HG03159 (cell line): ENCODE results near the gene PMFBP1.

Source experiments
- ATAC-seq: cut with Tn5 transposase; IDR thresholded peaks from one replicate; pipeline ENCODE4 v1.9.1; 2021; ENCODE audit warnings: mild to moderate bottlenecking, moderate library complexity; ENCODE audit not compliant: unreplicated experiment

The PMFBP1 gene

DNA sequence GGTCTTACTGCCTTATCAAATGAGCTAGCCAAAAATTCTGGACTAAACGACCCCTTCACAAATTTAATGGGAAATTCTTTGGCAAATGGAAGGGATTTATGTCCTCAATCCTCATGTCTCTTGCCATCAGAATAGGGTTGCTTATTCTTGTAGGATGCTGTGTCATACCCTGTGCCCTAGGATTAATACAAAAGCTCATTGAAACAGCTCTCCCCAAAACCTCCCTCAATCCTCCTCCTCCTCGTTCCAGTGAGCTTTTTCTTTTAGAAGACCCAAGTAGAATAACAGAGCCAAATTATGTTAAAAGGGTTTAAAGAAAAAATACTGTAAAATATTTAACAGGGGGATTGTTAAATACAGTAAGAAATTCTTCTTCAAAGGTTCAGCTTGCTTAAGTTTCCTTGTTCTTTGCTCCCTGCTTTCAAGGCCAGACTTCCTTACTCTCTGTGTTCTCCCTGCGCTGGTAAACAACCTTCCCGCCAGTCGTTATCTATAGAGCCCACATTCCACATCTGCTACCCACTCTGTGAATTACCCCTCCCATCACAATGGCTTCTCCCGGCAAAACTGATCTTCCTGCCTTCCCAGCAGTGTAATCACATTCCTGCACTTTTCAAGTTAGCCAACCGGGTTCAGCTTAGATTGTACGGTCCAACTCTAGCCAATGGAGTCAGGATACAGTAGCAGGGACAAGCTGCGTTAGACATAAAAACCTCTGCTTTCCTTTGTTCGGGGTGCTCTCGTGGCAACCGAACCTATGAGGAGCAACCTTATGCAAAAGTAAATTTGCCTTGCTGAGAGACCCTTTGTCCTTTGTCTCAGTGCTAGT is 99.2 kb downstream of the PMFBP1 start:
- ATAC-seq, result no peak
